Mesodermal cell (in vitro differentiated cells): ENCODE results near the gene PLA2G4C.
"Not testable (repeated sequence)": the region's sequence is repeated elsewhere in the genome, so short reads cannot be mapped to it uniquely, and the experiment has no call there.

Source experiments
- H3K27ac ChIP-seq: 2 replicates; pipeline ENCODE4 v1.7.0; 2013; ENCODE audit warnings: mild to moderate bottlenecking, low read depth, low read length, moderate library complexity; ENCODE audit not compliant: severe bottlenecking
- H3K36me3 ChIP-seq: 2 replicates; pipeline ENCODE4 v1.7.1; 2013; ENCODE audit warnings: mild to moderate bottlenecking, low read length, moderate library complexity; ENCODE audit not compliant: control insufficient read depth, insufficient read depth
- H3K4me1 ChIP-seq: one replicate; pipeline ENCODE4 v1.7.1; 2013; ENCODE audit warnings: mild to moderate bottlenecking, low read length; ENCODE audit not compliant: insufficient read depth, control insufficient read depth, poor library complexity, severe bottlenecking
- H3K4me3 ChIP-seq: 2 replicates; pipeline ENCODE4 v1.7.0; 2013; ENCODE audit warnings: low read length, control low read depth, mild to moderate bottlenecking; ENCODE audit not compliant: insufficient read depth, poor library complexity, severe bottlenecking; ENCODE audit errors: extremely low read depth
- H3K9me3 ChIP-seq: 2 replicates; pipeline ENCODE4 v1.7.1; 2013; ENCODE audit warnings: mild to moderate bottlenecking, low read length, moderate library complexity; ENCODE audit not compliant: control insufficient read depth
- WGBS, 2 experiments: methylation state at CpG; one replicate each; pipeline ENCODE4 v1.1.5; 2013; ENCODE audit warnings: missing lambda C conversion rate in 2 of 2; ENCODE audit not compliant: insufficient coverage in 2 of 2; 5-methylcytosine and 5-hydroxymethylcytosine counted together

The PLA2G4C gene

GRCh38 chr19:48113190-48113917 lies 2.7 kb upstream of the PLA2G4C start:
- 95 to 97% methylated on average over 12 to 14 of the region's 16 CpGs for WGBS, 2 experiments
- no peak overlapping the region for H3K27ac ChIP-seq
- no peaks in the 10 kb centered on the region for H3K9me3 ChIP-seq
- no peak overlapping the region for H3K4me3 ChIP-seq
- peaks cover 7% of the 10 kb centered on the region for H3K4me1 ChIP-seq
- peaks cover 33% of the 10 kb centered on the region for H3K36me3 ChIP-seq

- 96% methylated on average over 4 of the region's 7 CpGs; no CpG with 5 or more reads in 1 of the 2 experiments for WGBS, 2 experiments
- Histone ChIP-seq H3K27ac (peak overlapping the region; percentile 86), H3K4me1 (peaks cover 13% of the 10 kb centered on the region), H3K36me3 (peaks cover 16% of the 10 kb centered on the region), H3K4me3 (no peak overlapping the region), H3K9me3 (no peaks in the 10 kb centered on the region)
These were observed 663 bp upstream of the PLA2G4C start for GRCh38 chr19:48111280-48111679.

- Histone ChIP-seq H3K9me3 (no peaks in the 10 kb centered on the region), H3K36me3 (peaks cover 1% of the 10 kb centered on the region), H3K4me3 (no peak overlapping the region), H3K4me1 (peaks cover 13% of the 10 kb centered on the region), H3K27ac (no peak overlapping the region)
- WGBS, 2 experiments, result 79 to 83% methylated on average over 11 to 12 of the region's 15 CpGs
These were observed 1.4 kb downstream of the PLA2G4C start for GRCh38 chr19:48108997-48109782.

GRCh38 chr19:48103922-48104321 lies 6.7 kb downstream of the PLA2G4C start:
- H3K4me3 ChIP-seq, result no peak overlapping the region
- H3K4me1 ChIP-seq, result peaks cover 6% of the 10 kb centered on the region
- H3K9me3 ChIP-seq, result no peaks in the 10 kb centered on the region
- no peaks in the 10 kb centered on the region for H3K36me3 ChIP-seq
- H3K27ac ChIP-seq, result no peak overlapping the region
- WGBS, 2 experiments, result 94 to 100% methylated on average over 3 to 4 of the region's 5 CpGs

- Histone ChIP-seq H3K36me3 (no peaks in the 10 kb centered on the region), H3K9me3 (no peaks in the 10 kb centered on the region), H3K27ac (no peak overlapping the region), H3K4me3 (no peak overlapping the region), H3K4me1 (peaks cover 6% of the 10 kb centered on the region)
- WGBS, 2 experiments, result 38 to 48% methylated on average over 8 to 9 of the region's 13 CpGs
These were observed 7.5 kb downstream of the PLA2G4C start for GRCh38 chr19:48102870-48103751.

GRCh38 chr19:48095612-48096175 lies 14.9 kb downstream of the PLA2G4C start:
- Histone ChIP-seq H3K9me3 (peaks cover 3% of the 10 kb centered on the region), H3K4me3 (no peak overlapping the region), H3K4me1 (no peaks in the 10 kb centered on the region), H3K27ac (no peak overlapping the region), H3K36me3 (no peaks in the 10 kb centered on the region)
- 79 to 84% methylated on average over 3 to 4 of the region's 4 CpGs for WGBS, 2 experiments

GRCh38 chr19:48094855-48095203 lies 15.8 kb downstream of the PLA2G4C start:
- Histone ChIP-seq H3K36me3 (no peaks in the 10 kb centered on the region), H3K9me3 (peaks cover 5% of the 10 kb centered on the region), H3K4me3 (no peak overlapping the region), H3K4me1 (no peaks in the 10 kb centered on the region), H3K27ac (no peak overlapping the region)
- 79 to 84% methylated on average over 2 of the region's 2 CpGs for WGBS, 2 experiments

- WGBS, 2 experiments, result 60% methylated on average over 1 of the region's 1 CpG; no CpG with 5 or more reads in 1 of the 2 experiments
- no peak overlapping the region for H3K27ac ChIP-seq
- peaks cover 5% of the 10 kb centered on the region for H3K9me3 ChIP-seq
- H3K36me3 ChIP-seq, result no peaks in the 10 kb centered on the region
- H3K4me3 ChIP-seq, result no peak overlapping the region
- no peaks in the 10 kb centered on the region for H3K4me1 ChIP-seq
These were observed 16.3 kb downstream of the PLA2G4C start for GRCh38 chr19:48094129-48094854.

GRCh38 chr19:48091111-48091718 lies 19.4 kb downstream of the PLA2G4C start:
- H3K36me3 ChIP-seq, H3K4me3 ChIP-seq, H3K4me1 ChIP-seq, H3K27ac ChIP-seq, H3K9me3 ChIP-seq: not testable (repeated sequence)
- WGBS, 2 experiments, result 79 to 94% methylated on average over 4 to 6 of the region's 13 CpGs
